ENCODE results near the gene SUCO. TPM values are rescaled to one million over a fixed set of nuclear protein-coding genes. Genes with fewer than 3 reads are reported as not detected.

SUCO gene
- total RNA-seq, 2 donors from 2014 or later: 19.5 to 43.5 TPM

GRCh38 chr1:172626845-172627244 is 93.9 kb downstream of the SUCO start:
- DNase-seq (ENCODE audit: low spot score) (no peak), ATAC-seq (ENCODE audit: insufficient number of reproducible peaks, low FRiP score, low read depth) (no peak)
- no peak for TF ChIP-seq CTCF (IDR thresholded peaks at IDR 0.05)
- Histone ChIP-seq H3K27ac (no peak overlapping the region), H3K9me3 (no peaks in the 10 kb centered on the region), H3K4me1 (ENCODE audit: control insufficient read depth in 1 of 2, low read depth in 2 of 2) (no peaks in the 10 kb centered on the region), H3K27me3 (replicated peaks; ENCODE audit: insufficient read depth) (no peaks in the 10 kb centered on the region), H3K36me3 (no peaks in the 10 kb centered on the region), H3K4me3 (no peak overlapping the region)

- Histone ChIP-seq H3K27me3 (replicated peaks; ENCODE audit: insufficient read depth) (no peaks in the 10 kb centered on the region), H3K4me1 (ENCODE audit: control insufficient read depth in 1 of 2, low read depth in 2 of 2) (no peaks in the 10 kb centered on the region), H3K27ac (no peak overlapping the region), H3K9me3 (no peaks in the 10 kb centered on the region), H3K36me3 (no peaks in the 10 kb centered on the region), H3K4me3 (no peak overlapping the region)
- ATAC-seq (ENCODE audit: insufficient number of reproducible peaks, low FRiP score, low read depth): no peak
- no peak for TF ChIP-seq CTCF (IDR thresholded peaks at IDR 0.05)
- DNase-seq (ENCODE audit: low spot score): no peak
Observed at GRCh38 chr1:172627702-172628101, 94.8 kb downstream of the SUCO start.

GRCh38 chr1:172628401-172628800 is 95.5 kb downstream of the SUCO start:
- H3K27me3 ChIP-seq (replicated peaks; ENCODE audit: insufficient read depth): no peaks in the 10 kb centered on the region
- no peak overlapping the region for H3K4me3 ChIP-seq
- no peaks in the 10 kb centered on the region for H3K36me3 ChIP-seq
- ATAC-seq (ENCODE audit: insufficient number of reproducible peaks, low FRiP score, low read depth) (no peak), DNase-seq (ENCODE audit: low spot score) (no peak)
- H3K4me1 ChIP-seq (ENCODE audit: control insufficient read depth in 1 of 2, low read depth in 2 of 2): no peaks in the 10 kb centered on the region
- no peaks in the 10 kb centered on the region for H3K9me3 ChIP-seq
- no peak for TF ChIP-seq CTCF (IDR thresholded peaks at IDR 0.05)
- no peak overlapping the region for H3K27ac ChIP-seq

GRCh38 chr1:172629170-172629569 is 96.2 kb downstream of the SUCO start:
- Histone ChIP-seq H3K4me3 (no peak overlapping the region), H3K27me3 (replicated peaks; ENCODE audit: insufficient read depth) (no peaks in the 10 kb centered on the region), H3K9me3 (no peaks in the 10 kb centered on the region), H3K36me3 (no peaks in the 10 kb centered on the region), H3K4me1 (ENCODE audit: control insufficient read depth in 1 of 2, low read depth in 2 of 2) (no peaks in the 10 kb centered on the region), H3K27ac (no peak overlapping the region)
- no peak for TF ChIP-seq CTCF (IDR thresholded peaks at IDR 0.05)
- no peak for DNase-seq (ENCODE audit: low spot score)
- ATAC-seq (ENCODE audit: insufficient number of reproducible peaks, low FRiP score, low read depth): no peak

- Histone ChIP-seq H3K27me3 (replicated peaks; ENCODE audit: insufficient read depth) (no peaks in the 10 kb centered on the region), H3K27ac (no peak overlapping the region), H3K4me1 (ENCODE audit: control insufficient read depth in 1 of 2, low read depth in 2 of 2) (no peaks in the 10 kb centered on the region), H3K9me3 (no peaks in the 10 kb centered on the region), H3K36me3 (no peaks in the 10 kb centered on the region), H3K4me3 (no peak overlapping the region)
- no peak for DNase-seq (ENCODE audit: low spot score)
- ATAC-seq (ENCODE audit: insufficient number of reproducible peaks, low FRiP score, low read depth): no peak
- TF ChIP-seq CTCF (IDR thresholded peaks at IDR 0.05): no peak
Observed at GRCh38 chr1:172629638-172630037, 96.7 kb downstream of the SUCO start.

Measured in thoracic aorta (tissue), 2 donors.